Measurements from ENCODE around the gene TRABD2A.

DNA sequence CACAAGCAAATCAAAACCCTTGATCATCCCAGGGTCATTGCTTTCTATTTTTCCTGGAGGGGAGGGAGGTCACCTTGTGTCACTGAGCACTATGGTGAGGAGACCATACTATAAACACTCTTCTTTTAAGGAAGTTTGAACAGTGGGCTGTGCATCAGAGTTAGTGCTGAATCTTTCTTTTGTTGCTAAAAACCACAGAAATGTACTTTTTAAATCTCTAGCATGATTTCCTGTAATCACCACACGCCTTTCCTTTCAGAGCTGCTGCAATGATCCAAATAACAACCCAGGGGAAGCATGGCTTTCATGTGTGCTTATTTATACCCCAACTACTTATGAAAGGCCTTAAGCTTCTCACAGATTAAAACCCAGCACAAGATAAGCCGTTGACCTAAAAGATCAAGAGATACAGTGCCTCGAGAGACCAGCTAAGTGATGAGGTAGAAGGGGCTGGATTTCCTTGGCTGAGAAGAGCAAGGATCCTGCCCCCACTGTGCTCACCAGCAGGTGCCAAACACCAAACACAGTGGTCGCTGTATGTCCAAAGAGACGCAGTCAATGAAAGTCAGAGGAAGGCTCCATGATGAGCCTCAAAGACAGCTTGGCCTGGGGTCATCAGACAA is 34.7 kb downstream of the TRABD2A start:
- TF ChIP-seq, protein P1, sequence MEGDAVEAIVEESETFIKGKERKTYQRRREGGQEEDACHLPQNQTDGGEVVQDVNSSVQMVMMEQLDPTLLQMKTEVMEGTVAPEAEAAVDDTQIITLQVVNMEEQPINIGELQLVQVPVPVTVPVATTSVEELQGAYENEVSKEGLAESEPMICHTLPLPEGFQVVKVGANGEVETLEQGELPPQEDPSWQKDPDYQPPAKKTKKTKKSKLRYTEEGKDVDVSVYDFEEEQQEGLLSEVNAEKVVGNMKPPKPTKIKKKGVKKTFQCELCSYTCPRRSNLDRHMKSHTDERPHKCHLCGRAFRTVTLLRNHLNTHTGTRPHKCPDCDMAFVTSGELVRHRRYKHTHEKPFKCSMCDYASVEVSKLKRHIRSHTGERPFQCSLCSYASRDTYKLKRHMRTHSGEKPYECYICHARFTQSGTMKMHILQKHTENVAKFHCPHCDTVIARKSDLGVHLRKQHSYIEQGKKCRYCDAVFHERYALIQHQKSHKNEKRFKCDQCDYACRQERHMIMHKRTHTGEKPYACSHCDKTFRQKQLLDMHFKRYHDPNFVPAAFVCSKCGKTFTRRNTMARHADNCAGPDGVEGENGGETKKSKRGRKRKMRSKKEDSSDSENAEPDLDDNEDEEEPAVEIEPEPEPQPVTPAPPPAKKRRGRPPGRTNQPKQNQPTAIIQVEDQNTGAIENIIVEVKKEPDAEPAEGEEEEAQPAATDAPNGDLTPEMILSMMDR (IDR thresholded peaks at IDR 0.05): no peak
- TF ChIP-seq POLR2AphosphoS5 (IDR thresholded peaks at IDR 0.05) (no peak), POLR2A (IDR thresholded peaks at IDR 0.05) (no peak)
